Upper lobe of left lung (tissue), 4 donors: ENCODE results near the gene MISP3.

Experiments
- CTCF ChIP-seq, 6 experiments: fragments of 450-650 bp in 4 of 6; fragments of 200-600 bp in 2 of 6; sonication (generic) in 2 of 6; IDR thresholded peaks; one replicate each; pipeline ENCODE4 v1.5.1; 2016 to 2019; ENCODE audit warnings: antibody characterized with exemption in 6 of 6
- EP300 ChIP-seq, 4 donors: sonication (generic); formaldehyde crosslinking; IDR thresholded peaks; one replicate each; pipeline ENCODE4 v1.5.1; 2017; ENCODE audit warnings: antibody characterized with exemption in 4 of 4, control low read depth in 2 of 4
- POLR2A ChIP-seq, 4 donors: fragments of 450-650 bp; IDR thresholded peaks; one replicate each; pipeline ENCODE4 v1.5.1; 2016 to 2017; ENCODE audit warnings: antibody characterized with exemption in 4 of 4, mild to moderate bottlenecking in 2 of 4
- POLR2AphosphoS5 ChIP-seq, 2 donors: sonication (generic); formaldehyde crosslinking; IDR thresholded peaks; one replicate each; pipeline ENCODE4 v1.5.1; 2017; ENCODE audit warnings: antibody characterized with exemption in 2 of 2

- TF ChIP-seq CTCF (IDR thresholded peaks at IDR 0.05) (peak; percentile 26 to 54 (median 42)), POLR2A (IDR thresholded peaks at IDR 0.05) (no peak), POLR2AphosphoS5 (IDR thresholded peaks at IDR 0.05) (no peak), EP300 (IDR thresholded peaks at IDR 0.05) (no peak)
Observed at GRCh38 chr19:14059093-14059480, 13.5 kb upstream of the MISP3 start.
